RPMI7951 (cell line): ENCODE results near the gene FXN. TPM values are rescaled to one million over a fixed set of nuclear protein-coding genes. Genes with fewer than 3 reads are reported as not detected.

ENCODE experiments used
- DNase-seq: peaks from one replicate; pipeline ENCODE4 v3.0.0-alpha.2; 2012; ENCODE audit warnings: low read depth
- total RNA-seq: library from RNA; depleted of rRNA; stranded (reverse); fragments of >200 nt; shearing (Covaris generic); gene quantifications from 2 replicates; pipeline ENCODE4 v1.2.3, GENCODE V29; 2014; rRNA removed

Gene FXN
- total RNA-seq, 1 experiment from 2014 or later, result 3.0 TPM

DNA sequence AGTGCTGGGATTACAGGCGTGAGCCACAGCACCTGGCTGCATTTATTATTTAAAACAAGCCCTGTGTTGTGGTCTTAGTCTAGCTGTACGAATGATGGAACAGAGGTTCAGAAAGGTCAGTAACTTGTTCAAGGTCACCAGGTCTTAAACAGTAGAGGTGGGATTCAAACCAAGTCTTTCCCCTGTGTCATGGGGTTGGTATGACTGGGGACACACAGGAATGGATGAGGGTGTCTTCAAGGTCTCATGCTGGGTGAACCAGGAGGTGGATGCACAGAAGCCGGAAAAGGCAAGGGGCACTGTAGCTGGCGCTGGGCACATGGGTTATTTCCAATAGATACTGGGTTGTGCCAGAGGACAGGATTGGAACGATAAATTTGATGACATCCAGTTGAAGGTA, 106.3 kb downstream of the FXN start:
- no peak for DNase-seq

DNA sequence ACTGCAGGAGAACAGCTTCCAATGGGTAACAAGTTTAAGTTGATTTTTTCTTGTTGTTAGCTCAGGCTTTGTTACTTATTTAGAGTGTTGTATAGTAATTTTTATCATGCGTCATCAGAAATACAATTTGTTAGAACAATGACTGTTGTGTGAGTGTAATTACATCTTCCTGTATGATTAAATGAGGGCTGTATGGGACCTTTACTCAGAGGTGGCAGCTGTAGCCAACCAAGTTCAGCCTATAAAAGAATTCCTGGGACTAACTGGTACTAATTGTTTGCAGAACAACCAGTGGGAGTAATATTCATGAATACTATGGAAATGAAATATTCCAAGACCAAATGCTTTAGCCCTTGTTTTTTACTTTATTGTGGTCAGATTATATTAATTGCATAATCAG, 107.7 kb downstream of the FXN start:
- no peak for DNase-seq

DNA sequence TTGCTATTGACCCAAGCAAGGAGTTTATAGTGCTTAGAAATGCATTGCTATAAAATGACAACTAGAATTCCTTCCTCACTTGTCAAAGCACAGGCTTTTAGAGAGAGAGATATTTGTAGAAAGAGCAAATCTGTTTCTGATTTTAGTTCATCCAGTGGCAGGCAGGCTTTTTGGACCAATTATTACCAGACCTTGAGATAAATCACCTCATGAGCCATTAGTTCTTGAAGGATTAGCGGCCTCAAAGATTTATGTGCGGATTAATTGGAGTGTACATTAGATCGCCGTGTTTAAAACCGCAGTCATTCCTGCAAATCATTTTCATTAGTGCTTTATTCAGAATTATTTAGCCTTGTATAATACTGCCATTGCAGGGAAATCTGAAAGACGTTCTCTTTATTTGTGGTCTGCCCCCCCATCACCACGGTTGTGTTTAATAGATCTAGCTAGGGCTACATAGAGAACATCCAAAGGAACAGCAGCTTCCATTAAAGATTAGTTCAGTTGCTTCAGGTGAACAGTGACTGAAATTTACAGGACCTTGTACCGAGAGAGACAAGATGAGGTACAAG, 109.7 kb downstream of the FXN start:
- DNase-seq, result no peak

DNA sequence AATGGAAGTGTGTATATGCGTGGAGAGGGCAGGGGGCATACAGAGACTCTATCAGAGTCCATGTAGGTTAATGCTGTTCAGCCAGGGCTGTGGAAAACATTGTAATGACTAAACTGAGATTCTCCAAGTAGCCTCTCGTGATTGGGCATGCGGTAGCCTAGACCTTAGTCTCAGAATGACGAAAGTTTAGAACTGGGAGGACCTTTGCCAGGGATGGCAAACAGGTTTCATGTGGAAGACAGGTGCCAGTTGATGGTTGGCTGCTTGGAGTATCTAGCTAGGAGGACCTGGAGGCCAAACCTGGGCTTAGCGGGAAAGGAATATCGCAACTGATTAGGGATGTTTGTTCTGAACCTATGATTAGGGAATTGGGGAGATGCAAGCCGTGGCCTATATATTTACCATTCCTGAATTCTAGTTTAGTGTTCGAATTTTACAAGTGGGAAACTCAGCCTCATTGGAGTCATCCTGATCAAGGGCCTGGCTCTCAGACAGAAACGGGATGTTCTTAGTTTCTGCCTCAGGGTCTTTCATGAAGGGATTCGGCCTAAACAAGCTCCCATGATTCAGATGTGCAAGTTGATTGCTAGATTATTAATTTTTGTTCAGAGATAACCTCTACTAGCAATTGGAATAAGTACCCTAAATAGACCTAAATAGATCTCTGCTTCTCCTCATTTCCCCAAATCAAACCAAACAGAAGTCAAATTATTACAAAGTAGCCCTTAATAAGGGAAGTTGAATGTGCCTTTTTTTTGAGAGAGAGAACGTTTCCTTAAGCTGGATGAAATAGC, 111.7 kb downstream of the FXN start:
- DNase-seq, result no peak

DNA sequence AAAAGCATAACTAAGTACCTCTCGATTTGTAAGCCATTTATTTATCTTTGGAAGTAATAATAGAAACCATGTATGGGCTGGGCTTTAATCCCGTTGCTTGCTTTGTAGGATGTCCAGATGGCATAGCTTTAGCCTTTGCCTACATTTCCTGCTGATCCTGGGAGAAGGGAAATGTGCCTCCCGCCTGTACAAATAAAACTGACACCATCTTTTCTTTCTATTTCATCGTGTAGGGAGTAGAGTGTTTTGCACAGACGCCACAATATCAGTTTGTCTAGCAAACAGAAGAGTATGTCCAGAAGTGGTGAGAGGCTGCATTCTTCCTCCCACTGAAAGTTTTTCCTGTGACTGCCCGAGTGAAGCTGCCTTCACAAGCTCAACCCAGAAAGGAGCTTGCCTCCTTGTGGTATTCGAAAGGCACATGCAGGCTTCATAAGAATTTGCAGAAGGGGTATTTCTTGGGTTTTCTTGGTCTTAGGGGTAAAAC, 113.8 kb downstream of the FXN start:
- peak; percentile 34 for DNase-seq

Other genes with a start within 250 kb of the FXN start
- gene PRKACG, start 21.6 kb upstream of the FXN start, total RNA-seq, result not detected in 2 replicates
- gene TJP2, start 138.5 kb downstream of the FXN start, total RNA-seq, result 18.3 and 19.3 TPM in 2 replicates